CD1c-positive myeloid dendritic cell (primary cell): ENCODE results near the gene TFRC.
"Not testable (repeated sequence)": the region's sequence is repeated elsewhere in the genome, so short reads cannot be mapped to it uniquely, and the experiment has no call there.

Source experiments
- DNase-seq: peaks from one replicate; pipeline ENCODE4 v3.0.0-alpha.2; 2016; ENCODE audit errors: extremely low spot score

TFRC gene

GRCh38 chr3:196081002-196081833 lies 672 bp downstream of the TFRC start:
- DNase-seq, result peak; percentile 80

GRCh38 chr3:196080101-196080846 lies 1.6 kb downstream of the TFRC start:
- DNase-seq, result not testable (repeated sequence)

- DNase-seq, result no peak
Measured at GRCh38 chr3:196079682-196080081, 2.2 kb downstream of the TFRC start.

- no peak for DNase-seq
Measured at GRCh38 chr3:196075013-196075412, 6.9 kb downstream of the TFRC start.

GRCh38 chr3:196073255-196073753 lies 8.6 kb downstream of the TFRC start:
- DNase-seq, result peak; percentile 80

GRCh38 chr3:196072313-196072712 lies 9.6 kb downstream of the TFRC start:
- DNase-seq, result no peak

- DNase-seq, result not testable (repeated sequence)
Measured at GRCh38 chr3:196068812-196069211, 13.1 kb downstream of the TFRC start.

GRCh38 chr3:196067439-196067838 lies 14.5 kb downstream of the TFRC start:
- no peak for DNase-seq

GRCh38 chr3:196063971-196064370 lies 17.9 kb downstream of the TFRC start:
- no peak for DNase-seq

- DNase-seq, result no peak
Measured at GRCh38 chr3:196063456-196063855, 18.4 kb downstream of the TFRC start.

GRCh38 chr3:196063049-196063448 lies 18.8 kb downstream of the TFRC start:
- DNase-seq, result no peak

GRCh38 chr3:196060834-196061233 lies 21.1 kb downstream of the TFRC start:
- no peak for DNase-seq

- no peak for DNase-seq
Measured at GRCh38 chr3:196057760-196058331, 24.0 kb downstream of the TFRC start.

GRCh38 chr3:196056371-196056770 lies 25.5 kb downstream of the TFRC start:
- DNase-seq, result not testable (repeated sequence)

- peak; percentile 78 for DNase-seq
Measured at GRCh38 chr3:196055683-196056270, 26.1 kb downstream of the TFRC start.

GRCh38 chr3:196055240-196055639 lies 26.6 kb downstream of the TFRC start:
- no peak for DNase-seq

GRCh38 chr3:196054661-196055060 lies 27.2 kb downstream of the TFRC start:
- no peak for DNase-seq

- no peak for DNase-seq
Measured at GRCh38 chr3:196053487-196053886, 28.4 kb downstream of the TFRC start.

- DNase-seq, result no peak
Measured at GRCh38 chr3:196051282-196052076, 30.4 kb downstream of the TFRC start.

GRCh38 chr3:196050597-196050996 lies 31.3 kb downstream of the TFRC start:
- no peak for DNase-seq

- DNase-seq, result no peak
Measured at GRCh38 chr3:196049653-196050052, 32.2 kb downstream of the TFRC start.
